ENCODE results near the gene LPIN1.

- TF ChIP-seq CTCF (IDR thresholded peaks at IDR 0.05 in 8 of 11, conservative IDR thresholded peaks at IDR 0.05 in 3 of 11) (no peak), POLR2AphosphoS5 (IDR thresholded peaks at IDR 0.05) (no peak), POLR2A (IDR thresholded peaks at IDR 0.05) (no peak)
Measured at GRCh38 chr2:11758647-11759046, 12.2 kb downstream of the LPIN1 start.
